NT2/D1 (cell line): Measurements from ENCODE around the gene CHCHD1.

ENCODE experiments used
- DNase-seq: peaks from one replicate; pipeline ENCODE4 v3.0.0-alpha.2; 2011; ENCODE audit warnings: low read depth, low spot score
- H3K27me3 ChIP-seq: 2 replicates; pipeline ENCODE4 v1.6.0; 2011; ENCODE audit warnings: mild to moderate bottlenecking; ENCODE audit not compliant: insufficient read length, insufficient read depth
- H3K36me3 ChIP-seq: 2 replicates; pipeline ENCODE4 v1.6.1; 2011; ENCODE audit warnings: mild to moderate bottlenecking, low read length, mixed read lengths; ENCODE audit not compliant: insufficient read depth, insufficient read length
- H3K4me1 ChIP-seq: 2 replicates; pipeline ENCODE4 v1.5.1; 2011; ENCODE audit not compliant: insufficient read depth, insufficient read length
- H3K4me3 ChIP-seq: 2 replicates; pipeline ENCODE4 v1.5.1; 2011; ENCODE audit warnings: low read depth; ENCODE audit not compliant: insufficient read length
- H3K9ac ChIP-seq: 2 replicates; pipeline ENCODE4 v1.6.0; 2011; ENCODE audit warnings: low read depth; ENCODE audit not compliant: insufficient read length
- H3K9me3 ChIP-seq: 2 replicates; pipeline ENCODE4 v1.5.1; 2011; ENCODE audit warnings: mild to moderate bottlenecking, low read length; ENCODE audit not compliant: insufficient read depth
- SUZ12 ChIP-seq: IDR thresholded peaks from 2 replicates; pipeline ENCODE4 v1.6.1; 2011; ENCODE audit not compliant: insufficient read length, insufficient read depth; ENCODE audit errors: extremely low read depth
- YY1 ChIP-seq: IDR thresholded peaks from 2 replicates; pipeline ENCODE4 v1.6.1; 2011; ENCODE audit not compliant: insufficient read length, insufficient read depth
- ZNF274 ChIP-seq: IDR thresholded peaks from 2 replicates; pipeline ENCODE4 v1.6.1; 2011; ENCODE audit warnings: mild to moderate bottlenecking, low read depth, low read length

CHCHD1 gene

GRCh38 chr10:73771722-73772280 is 10.0 kb upstream of the CHCHD1 start:
- TF ChIP-seq YY1 = no peak
- no peak for TF ChIP-seq ZNF274
- no peak for TF ChIP-seq SUZ12
- H3K36me3 ChIP-seq = peaks cover 68% of the 10 kb centered on the region
- peak overlapping the region; percentile 70 for H3K4me3 ChIP-seq
- no peaks in the 10 kb centered on the region for H3K27me3 ChIP-seq
- H3K4me1 ChIP-seq = peaks cover 6% of the 10 kb centered on the region
- peak overlapping the region; percentile 93 for H3K9ac ChIP-seq
- peak; percentile 32 for DNase-seq
- H3K9me3 ChIP-seq = no peaks in the 10 kb centered on the region

GRCh38 chr10:73772281-73773151 is 9.3 kb upstream of the CHCHD1 start:
- H3K4me3 ChIP-seq = peak overlapping the region; percentile 70
- H3K36me3 ChIP-seq = peaks cover 64% of the 10 kb centered on the region

DNA sequence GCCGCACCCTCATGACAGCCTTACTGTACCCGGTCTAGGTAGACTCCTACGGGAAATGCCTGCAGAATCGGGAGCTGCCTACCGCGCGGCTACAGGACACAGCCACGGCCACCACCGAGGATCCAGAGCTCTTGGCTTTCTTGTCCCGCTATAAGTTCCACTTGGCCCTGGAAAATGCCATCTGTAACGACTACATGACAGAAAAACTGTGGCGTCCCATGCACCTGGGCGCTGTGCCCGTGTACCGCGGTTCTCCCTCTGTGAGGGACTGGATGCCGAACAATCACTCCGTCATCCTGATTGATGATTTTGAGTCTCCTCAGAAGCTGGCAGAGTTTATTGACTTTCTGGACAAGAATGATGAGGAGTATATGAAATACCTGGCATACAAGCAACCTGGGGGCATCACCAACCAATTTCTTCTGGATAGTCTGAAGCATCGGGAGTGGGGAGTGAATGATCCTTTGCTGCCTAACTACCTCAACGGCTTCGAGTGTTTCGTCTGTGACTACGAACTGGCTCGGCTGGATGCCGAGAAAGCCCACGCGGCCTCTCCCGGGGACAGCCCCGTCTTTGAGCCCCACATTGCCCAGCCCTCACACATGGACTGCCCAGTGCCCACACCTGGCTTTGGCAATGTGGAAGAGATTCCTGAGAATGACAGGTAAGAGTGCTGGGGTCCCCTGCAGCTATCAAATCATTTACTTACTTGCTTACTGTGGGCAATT is 8.5 kb upstream of the CHCHD1 start:
- H3K9ac ChIP-seq = peak overlapping the region; percentile 93
- H3K27me3 ChIP-seq = no peaks in the 10 kb centered on the region
- no peak for DNase-seq
- H3K4me3 ChIP-seq = peak overlapping the region; percentile 70
- no peak for TF ChIP-seq ZNF274
- no peak for TF ChIP-seq SUZ12
- TF ChIP-seq YY1 = no peak
- peaks cover 59% of the 10 kb centered on the region for H3K36me3 ChIP-seq
- no peaks in the 10 kb centered on the region for H3K9me3 ChIP-seq
- H3K4me1 ChIP-seq = peaks cover 6% of the 10 kb centered on the region

More at GRCh38 chr10:73772281-73773151, 9.3 kb upstream of the CHCHD1 start:
- Histone ChIP-seq H3K9ac (peak overlapping the region; percentile 93), H3K4me1 (peaks cover 6% of the 10 kb centered on the region), H3K9me3 (no peaks in the 10 kb centered on the region), H3K27me3 (no peaks in the 10 kb centered on the region)
- DNase-seq = peak; percentile 40
- no peak for TF ChIP-seq YY1
- TF ChIP-seq ZNF274 = no peak
- no peak for TF ChIP-seq SUZ12

GRCh38 chr10:73774637-73775036 is 7.2 kb upstream of the CHCHD1 start:
- no peaks in the 10 kb centered on the region for H3K9me3 ChIP-seq
- peaks cover 58% of the 10 kb centered on the region for H3K36me3 ChIP-seq
- no peak overlapping the region for H3K9ac ChIP-seq
- H3K4me1 ChIP-seq = peaks cover 6% of the 10 kb centered on the region
- H3K4me3 ChIP-seq = no peak overlapping the region
- no peak for TF ChIP-seq YY1
- TF ChIP-seq SUZ12 = no peak
- TF ChIP-seq ZNF274 = no peak
- no peaks in the 10 kb centered on the region for H3K27me3 ChIP-seq
- no peak for DNase-seq

GRCh38 chr10:73779018-73779417 is 2.8 kb upstream of the CHCHD1 start:
- TF ChIP-seq SUZ12 = no peak
- no peak for TF ChIP-seq YY1
- TF ChIP-seq ZNF274 = no peak
- H3K9me3 ChIP-seq = no peaks in the 10 kb centered on the region

GRCh38 chr10:73779539-73780197 is 2.2 kb upstream of the CHCHD1 start:
- Histone ChIP-seq H3K36me3 (peaks cover 40% of the 10 kb centered on the region), H3K4me1 (peaks cover 3% of the 10 kb centered on the region), H3K27me3 (no peaks in the 10 kb centered on the region), H3K9ac (no peak overlapping the region), H3K9me3 (no peaks in the 10 kb centered on the region), H3K4me3 (no peak overlapping the region)
- DNase-seq = no peak
- TF ChIP-seq SUZ12 = no peak
- no peak for TF ChIP-seq YY1
- TF ChIP-seq ZNF274 = no peak

More at GRCh38 chr10:73779018-73779417, 2.8 kb upstream of the CHCHD1 start:
- Histone ChIP-seq H3K4me3 (no peak overlapping the region), H3K36me3 (peaks cover 44% of the 10 kb centered on the region), H3K27me3 (no peaks in the 10 kb centered on the region), H3K4me1 (peaks cover 3% of the 10 kb centered on the region), H3K9ac (no peak overlapping the region)
- no peak for DNase-seq

DNA sequence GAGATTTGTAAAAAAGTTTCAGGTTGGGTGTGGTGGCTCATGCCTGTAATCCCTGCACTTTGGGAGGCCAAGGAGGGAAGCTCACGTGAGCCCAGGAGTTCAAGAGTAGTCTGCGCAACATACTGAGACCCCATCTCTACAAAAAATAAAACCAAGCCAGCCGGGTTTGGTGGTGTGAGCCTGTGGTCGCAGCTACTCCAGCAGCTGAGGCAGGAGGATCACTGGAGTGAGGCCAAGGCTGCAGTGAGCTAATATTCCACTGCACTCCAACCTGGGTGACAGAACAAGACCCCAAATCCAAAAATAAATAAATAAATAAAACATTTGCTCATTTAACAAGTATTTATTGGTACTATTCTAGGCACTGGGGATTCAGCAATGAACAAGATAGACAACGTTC is 1.5 kb upstream of the CHCHD1 start:
- Histone ChIP-seq H3K4me3 (no peak overlapping the region), H3K9ac (no peak overlapping the region)
- TF ChIP-seq ZNF274 (no peak), SUZ12 (no peak), YY1 (no peak)

More for the DNA sequence above, 1.5 kb upstream of the CHCHD1 start:
- DNase-seq = no peak
- Histone ChIP-seq H3K9me3 (no peaks in the 10 kb centered on the region), H3K27me3 (no peaks in the 10 kb centered on the region), H3K36me3 (peaks cover 35% of the 10 kb centered on the region), H3K4me1 (peaks cover 3% of the 10 kb centered on the region)
